Stomach (tissue), 9 donors: ENCODE results near the gene CCT3. TPM values are rescaled to one million over a fixed set of nuclear protein-coding genes. Genes with fewer than 3 reads are reported as not detected.

ENCODE experiments used
- DNase-seq, 2 donors: peaks; one replicate each; pipeline versions ENCODE4 v3.0.0 to v3.0.0-alpha.2; 2013 to 2019
- H3K27ac ChIP-seq, 5 donors: fragments of 200-600 bp in 4 of 5; sonication (generic) in 4 of 5; one replicate each; pipeline ENCODE4 v1.5.1; 2013 to 2019; ENCODE audit warnings: mild to moderate bottlenecking in 1 of 5, moderate library complexity in 1 of 5
- H3K27me3 ChIP-seq, 3 donors: fragments of 200-600 bp; sonication (generic); one replicate each; pipeline ENCODE4 v1.5.1; 2017 to 2019; ENCODE audit warnings: mixed run types in 1 of 3
- H3K36me3 ChIP-seq, 4 donors: fragments of 200-600 bp; sonication (generic); 1 replicate in 3 of 4; 2 replicates in 1 of 4; pipeline ENCODE4 v1.5.1; 2016 to 2019
- H3K4me1 ChIP-seq, 4 donors: fragments of 200-600 bp; sonication (generic); one replicate each; pipeline ENCODE4 v1.5.1; 2016 to 2019
- H3K4me3 ChIP-seq, 4 donors: fragments of 200-600 bp; sonication (generic) in 3 of 4; one replicate each; pipeline ENCODE4 v1.5.1; 2016 to 2019; ENCODE audit warnings: mild to moderate bottlenecking in 1 of 4
- H3K9me3 ChIP-seq, 4 donors: fragments of 200-600 bp; sonication (generic); one replicate each; pipeline ENCODE4 v1.5.1; 2016 to 2019
- CTCF ChIP-seq, 7 experiments: fragments of 450-650 bp in 4 of 7; fragments of 200-600 bp in 3 of 7; sonication (generic) in 3 of 7; IDR thresholded peaks; one replicate each; pipeline ENCODE4 v1.5.1; 2016 to 2019; ENCODE audit warnings: antibody characterized with exemption in 7 of 7, control low read depth in 2 of 7, mild to moderate bottlenecking in 1 of 7
- EP300 ChIP-seq: sonication (generic); formaldehyde crosslinking; IDR thresholded peaks from one replicate; pipeline ENCODE4 v1.6.1; 2017; ENCODE audit warnings: antibody characterized with exemption
- POLR2A ChIP-seq, 4 donors: fragments of 450-650 bp; IDR thresholded peaks; one replicate each; pipeline ENCODE4 v1.6.1; 2016; ENCODE audit warnings: antibody characterized with exemption in 4 of 4, control low read depth in 2 of 4, mild to moderate bottlenecking in 1 of 4, moderate library complexity in 1 of 4
- POLR2AphosphoS5 ChIP-seq, 3 donors: sonication (generic); formaldehyde crosslinking; IDR thresholded peaks; one replicate each; pipeline ENCODE4 v1.6.1; 2016; ENCODE audit warnings: antibody characterized with exemption in 3 of 3
- WGBS, 5 donors: extraction: QIAGEN DNeasy Blood & Tissue Kit in 3 of 5; methylation state at CpG; one replicate each; pipeline versions ENCODE4 v1.1.5 to v1.1.7; 2013 to 2018; 5-methylcytosine and 5-hydroxymethylcytosine counted together
- intact Hi-C: fragments of 100-400 bp; cut with DNase I; formaldehyde crosslinking; loops from one replicate; pipeline ENCODE4 v1.15.1; 2023; ENCODE audit warnings: low total_unique reads
- polyA plus RNA-seq, 3 donors: library from polyadenylated mRNA; stranded (reverse); fragments of 200-250 nt; gene quantifications; one replicate each; pipeline ENCODE4 v1.2.3, GENCODE V29; 2013
- total RNA-seq, 5 donors: library from RNA; depleted of rRNA; stranded (reverse); fragments of >200 nt; gene quantifications; one replicate each; pipeline versions ENCODE4 v1.1.0 to v1.2.3, GENCODE V29; 2014 to 2016
- donor health status: healthy with polysubstance abuse.
- donor health status: Bipolar disorder and iron deficiency.
- donor health status: healthy.

CCT3 gene
- total and polyA plus RNA-seq, 8 donors, result 39.1 to 252 (median 119) TPM

DNA sequence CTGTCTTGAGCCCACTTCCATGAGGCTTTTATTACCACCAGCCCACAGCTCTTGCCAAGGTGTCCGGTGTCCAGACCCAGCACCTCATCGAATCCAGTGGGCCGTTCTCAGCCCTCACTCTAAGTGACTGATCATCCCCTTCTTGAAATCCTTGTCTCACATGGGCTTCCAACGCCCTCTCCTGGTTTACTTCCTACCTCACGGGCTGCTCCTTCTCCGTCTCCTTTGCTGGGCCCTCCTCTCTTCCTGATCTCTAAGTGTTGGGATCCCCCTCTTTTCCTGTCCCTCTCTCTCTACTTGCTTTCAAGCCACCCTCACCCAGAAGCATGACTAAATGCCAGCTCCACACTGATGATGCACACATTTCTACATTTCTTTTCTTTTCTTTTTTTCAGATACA lies 21.9 kb upstream of the CCT3 start:
- no peak for DNase-seq
- intact Hi-C loops, result no loop called here
- Histone ChIP-seq H3K36me3 (no peaks in the 10 kb centered on the region), H3K4me3 (no peak overlapping the region), H3K27ac (no peak overlapping the region), H3K4me1 (peaks cover 0 to 10% (median 8%) of the 10 kb centered on the region in 4 donors), H3K9me3 (no peaks in the 10 kb centered on the region), H3K27me3 (peaks cover 0 to 71% (median 19%) of the 10 kb centered on the region in 3 donors)
- TF ChIP-seq POLR2AphosphoS5 (IDR thresholded peaks at IDR 0.05) (no peak), POLR2A (IDR thresholded peaks at IDR 0.05) (no peak), CTCF (IDR thresholded peaks at IDR 0.05) (no peak), EP300 (no peak)
- 23 to 36% (median 27%) methylated on average over 6 of the region's 6 CpGs for WGBS, 5 donors

DNA sequence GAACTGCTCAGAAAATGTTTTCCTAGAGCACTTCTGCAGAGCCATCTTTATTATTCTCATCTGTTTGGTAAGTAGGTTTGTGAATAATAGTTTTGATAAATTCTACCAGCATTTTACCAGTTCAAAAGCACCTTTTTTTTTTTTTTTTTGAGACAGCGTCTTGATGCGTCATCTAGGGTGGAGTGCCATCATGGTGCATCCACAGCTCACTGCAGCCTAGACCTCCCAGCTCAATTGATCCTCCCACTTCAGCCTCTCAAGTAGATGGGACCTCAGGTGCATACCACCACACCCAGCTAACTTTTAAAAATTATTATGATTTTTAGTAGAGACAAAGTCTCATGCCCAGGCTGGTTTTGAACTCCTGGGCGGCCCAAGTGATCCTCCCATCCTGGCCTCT lies 21.2 kb upstream of the CCT3 start:
- no peak for DNase-seq
- no peaks in the 10 kb centered on the region for H3K36me3 ChIP-seq
- intact Hi-C loops, result no loop called here
- H3K4me3 ChIP-seq, result no peak overlapping the region
- no peaks in the 10 kb centered on the region for H3K9me3 ChIP-seq
- H3K27me3 ChIP-seq, result peaks cover 0 to 65% (median 19%) of the 10 kb centered on the region in 3 donors
- 92 to 96% (median 94%) methylated on average over 3 of the region's 3 CpGs for WGBS, 5 donors
- H3K27ac ChIP-seq, result no peak overlapping the region
- TF ChIP-seq EP300 (no peak), POLR2AphosphoS5 (IDR thresholded peaks at IDR 0.05) (no peak), POLR2A (IDR thresholded peaks at IDR 0.05) (no peak), CTCF (IDR thresholded peaks at IDR 0.05) (no peak)
- peaks cover 0 to 10% (median 8%) of the 10 kb centered on the region in 4 donors for H3K4me1 ChIP-seq

DNA sequence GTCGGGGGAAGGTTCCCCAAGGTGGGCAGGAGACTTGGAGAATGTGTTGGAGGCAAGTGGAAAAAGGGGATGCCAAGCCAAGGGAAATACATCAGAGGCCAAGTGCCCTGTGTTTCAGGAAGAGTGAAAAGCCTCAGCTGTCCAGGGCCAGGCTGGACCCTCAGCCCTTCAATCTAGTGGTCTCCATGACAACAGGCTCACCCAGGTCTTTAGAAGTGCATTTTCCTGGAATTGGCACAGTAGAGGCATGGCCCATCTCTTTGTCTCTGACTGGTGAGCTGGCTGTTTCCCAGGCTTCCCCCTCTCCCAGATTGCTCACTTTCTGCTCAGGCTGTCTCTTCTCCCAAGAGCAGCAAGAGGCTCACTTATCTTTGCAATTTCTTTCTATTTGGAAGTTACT lies 20.5 kb upstream of the CCT3 start:
- intact Hi-C loops, result no loop called here
- peaks cover 0 to 10% (median 8%) of the 10 kb centered on the region in 4 donors for H3K4me1 ChIP-seq
- no peak for DNase-seq
- H3K27me3 ChIP-seq, result peaks cover 0 to 59% (median 19%) of the 10 kb centered on the region in 3 donors
- no peaks in the 10 kb centered on the region for H3K36me3 ChIP-seq
- 88 to 100% (median 92%) methylated on average over 1 of the region's 1 CpG for WGBS, 5 donors
- no peak overlapping the region for H3K27ac ChIP-seq
- no peaks in the 10 kb centered on the region for H3K9me3 ChIP-seq
- no peak overlapping the region for H3K4me3 ChIP-seq
- no peak for TF ChIP-seq EP300
- no peak for TF ChIP-seq POLR2AphosphoS5 (IDR thresholded peaks at IDR 0.05)
- no peak for TF ChIP-seq CTCF (IDR thresholded peaks at IDR 0.05)
- TF ChIP-seq POLR2A (IDR thresholded peaks at IDR 0.05), result no peak

DNA sequence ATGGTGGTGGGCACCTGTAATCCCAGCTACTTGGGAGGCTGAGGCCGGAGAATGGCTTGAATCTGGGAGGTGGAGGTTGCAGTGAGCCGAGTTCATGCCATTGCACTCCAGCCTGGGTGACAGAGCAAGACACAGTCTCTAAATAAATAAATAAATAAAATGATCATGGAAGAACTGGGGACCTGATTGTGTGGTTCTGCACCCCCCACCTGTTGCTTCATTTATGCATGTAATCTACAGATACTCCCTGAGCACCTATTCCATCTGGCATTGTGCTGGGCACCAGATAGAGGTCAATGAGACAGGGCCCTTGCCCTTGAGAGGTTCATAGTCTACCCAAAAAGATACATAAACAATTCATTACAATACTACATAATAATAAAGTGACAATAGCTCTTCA lies 19.9 kb upstream of the CCT3 start:
- H3K9me3 ChIP-seq, result no peaks in the 10 kb centered on the region
- no peak for DNase-seq
- no peaks in the 10 kb centered on the region for H3K36me3 ChIP-seq
- no peak overlapping the region for H3K27ac ChIP-seq
- 87 to 97% (median 97%) methylated on average over 2 of the region's 2 CpGs for WGBS, 5 donors
- H3K27me3 ChIP-seq, result peaks cover 0 to 55% (median 19%) of the 10 kb centered on the region in 3 donors
- no peak overlapping the region for H3K4me3 ChIP-seq
- peaks cover 0 to 10% (median 8%) of the 10 kb centered on the region in 4 donors for H3K4me1 ChIP-seq
- no peak for TF ChIP-seq EP300
- TF ChIP-seq CTCF (IDR thresholded peaks at IDR 0.05), result no peak
- intact Hi-C loops, result no loop called here
